ENCODE data around the gene IFNG-AS1.

GRCh38 chr12:68028647-68029046, 39.4 kb downstream of the IFNG-AS1 start:
- TF ChIP-seq POLR2AphosphoS5 (IDR thresholded peaks at IDR 0.05) (no peak), CTCF (IDR thresholded peaks at IDR 0.05) (no peak), POLR2A (IDR thresholded peaks at IDR 0.05; ENCODE audit: low read depth) (no peak)

All from esophagus muscularis mucosa (tissue), 3 donors.